ENCODE results near the gene NLRP1.

Gene NLRP1

DNA sequence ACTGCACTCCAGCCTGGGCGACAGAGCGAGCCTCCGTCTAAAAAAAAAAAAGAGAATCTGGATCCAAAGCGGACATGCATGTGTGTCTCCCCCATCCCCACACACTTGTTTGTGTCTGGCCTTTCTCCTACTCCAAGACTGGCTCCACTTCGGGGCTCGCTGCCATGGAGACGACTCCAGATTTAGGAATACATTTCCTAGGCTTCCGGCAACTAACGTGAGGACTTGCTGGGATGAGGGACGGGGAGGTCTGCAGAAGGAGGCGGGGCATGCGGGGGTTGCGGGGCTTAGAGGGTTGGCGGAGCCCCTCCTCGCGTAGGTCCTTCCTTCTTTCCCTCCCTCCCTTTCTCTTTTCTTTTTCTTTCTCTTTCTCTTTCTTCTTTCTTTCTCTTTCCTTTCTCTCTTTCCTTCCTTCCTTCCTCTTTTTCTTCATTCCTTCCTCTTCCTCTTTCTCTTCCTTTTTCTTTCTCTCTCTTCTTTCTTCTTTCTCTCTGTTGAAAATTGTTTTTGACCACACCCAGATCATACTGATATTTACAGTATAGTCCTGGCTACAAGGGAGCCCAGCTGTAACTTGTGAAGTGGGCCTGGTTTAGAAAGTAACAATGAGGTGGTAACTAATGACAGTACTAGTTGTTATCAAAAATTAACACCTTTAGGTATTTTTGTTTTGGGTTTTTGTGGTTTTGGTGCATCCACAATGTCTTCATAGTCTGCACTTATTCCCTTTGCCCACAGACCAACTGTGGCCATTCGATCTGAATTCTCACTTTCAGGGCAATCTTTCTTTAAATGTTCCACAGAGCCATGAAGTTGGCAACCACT, 72.7 kb downstream of the NLRP1 start:
- no peak for DNase-seq

DNA sequence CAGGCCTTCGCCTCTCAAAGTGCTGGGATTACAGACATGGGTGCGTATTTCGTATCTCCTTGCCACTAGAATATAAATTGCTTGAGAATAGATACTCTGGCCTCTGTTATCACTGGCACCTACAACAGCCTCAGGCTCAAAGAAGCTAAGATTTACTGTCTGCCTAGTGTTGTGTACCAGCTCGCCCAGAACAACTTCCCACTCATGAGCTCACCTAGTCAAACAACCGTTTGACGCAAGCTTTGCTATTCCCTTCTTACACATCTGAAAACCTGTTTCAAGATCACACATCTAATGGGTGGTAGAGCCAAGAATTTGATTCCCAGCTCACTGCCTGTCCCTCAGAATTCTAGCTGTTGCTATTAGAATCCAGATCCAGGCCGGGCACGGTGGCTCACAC, 73.5 kb downstream of the NLRP1 start:
- DNase-seq: no peak

DNA sequence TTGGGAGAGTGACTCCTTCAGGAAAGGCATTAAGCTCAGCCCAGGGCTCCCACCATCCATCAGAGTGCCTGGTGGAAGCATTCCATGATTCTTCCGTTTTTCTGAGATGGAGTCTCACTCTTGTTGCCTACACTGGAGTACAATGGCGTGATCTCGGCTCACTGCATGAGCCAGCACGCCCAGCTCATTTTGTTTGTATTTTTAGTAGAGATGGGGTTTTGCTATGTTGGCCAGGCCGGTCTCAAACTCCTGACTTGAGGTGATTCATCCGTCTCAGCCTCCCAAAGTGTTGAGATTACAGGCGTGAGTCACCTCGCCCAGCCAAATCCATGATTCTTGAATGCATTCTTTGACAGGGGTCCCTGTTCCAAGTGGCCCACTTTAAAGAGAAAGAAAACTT, 74.8 kb downstream of the NLRP1 start:
- no peak for DNase-seq

DNA sequence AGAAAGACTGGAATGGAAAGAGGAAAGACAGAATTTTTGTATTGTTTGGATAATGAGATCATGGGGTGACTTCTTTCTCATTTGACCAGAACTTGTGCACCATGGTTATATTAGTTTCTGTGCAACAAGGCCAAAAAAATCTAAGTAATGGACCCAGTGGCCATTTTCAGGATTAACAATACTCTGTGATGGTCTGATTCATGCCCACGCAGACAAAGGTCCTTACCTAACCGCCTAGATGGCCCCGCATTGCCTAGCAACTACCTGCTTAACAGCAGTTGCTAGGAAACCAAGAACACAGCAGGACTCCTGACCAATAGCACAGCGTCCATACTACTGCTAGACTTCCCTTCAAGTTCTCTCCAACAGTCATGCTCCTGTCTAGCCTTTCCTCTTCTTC, 75.5 kb downstream of the NLRP1 start:
- DNase-seq: no peak

DNA sequence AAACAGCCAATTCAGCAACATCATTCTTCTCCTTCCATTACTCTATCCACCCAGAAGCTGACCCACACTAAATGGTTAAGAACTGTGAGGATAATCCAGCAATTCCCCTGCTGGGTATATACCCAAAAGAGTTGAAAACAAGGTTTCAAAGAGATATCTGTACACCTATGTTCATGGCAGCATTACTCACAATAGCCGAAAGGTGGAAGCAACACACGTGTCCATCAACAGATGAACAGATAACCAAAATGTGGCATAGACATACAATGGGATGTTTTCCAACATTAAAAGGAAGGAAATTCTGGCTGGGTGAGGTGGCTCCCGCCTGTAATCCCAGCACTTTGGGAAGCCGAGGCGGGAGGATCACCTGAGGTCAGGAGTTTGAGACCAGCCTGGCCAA, 78.0 kb downstream of the NLRP1 start:
- no peak for DNase-seq

DNA sequence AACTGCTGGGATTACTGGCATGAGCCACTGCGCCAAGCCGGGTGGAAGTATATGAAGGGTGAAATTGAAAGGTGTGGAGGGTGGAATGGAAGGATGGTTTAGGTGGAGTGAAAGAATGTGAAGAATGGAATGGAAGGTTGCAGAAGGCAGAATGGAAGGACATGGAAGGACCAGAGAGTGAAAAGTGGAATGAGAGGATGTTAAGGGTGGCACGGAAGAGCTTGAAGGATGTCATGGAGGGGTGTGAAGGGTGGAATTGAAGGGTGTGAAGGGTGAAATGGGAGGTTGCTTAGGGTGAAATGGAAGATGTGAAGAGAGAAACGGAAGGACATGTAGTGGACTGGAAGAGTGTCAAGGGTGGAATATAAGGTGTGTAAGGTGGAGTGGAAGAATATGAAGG, 81.8 kb downstream of the NLRP1 start:
- DNase-seq: no peak

DNA sequence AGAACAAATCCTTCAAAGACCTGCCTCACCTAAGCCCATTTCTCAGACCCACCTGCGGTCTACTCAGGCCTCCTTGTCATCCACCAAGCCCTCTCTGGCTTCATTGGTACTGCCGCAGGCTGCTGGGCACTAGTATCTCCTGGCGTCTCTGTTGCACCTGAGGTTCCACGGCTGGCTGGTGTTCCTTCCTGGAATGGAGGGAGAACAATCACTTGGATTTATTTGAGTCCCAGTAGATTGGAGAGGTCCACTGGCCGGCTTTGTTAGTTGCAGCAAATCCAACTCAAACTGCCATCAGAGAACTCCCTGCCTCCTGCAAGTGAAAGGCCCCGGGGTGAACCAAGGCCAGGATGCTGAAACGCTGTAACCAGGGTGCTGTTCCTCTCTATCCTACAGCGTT, 82.6 kb downstream of the NLRP1 start:
- no peak for DNase-seq

DNA sequence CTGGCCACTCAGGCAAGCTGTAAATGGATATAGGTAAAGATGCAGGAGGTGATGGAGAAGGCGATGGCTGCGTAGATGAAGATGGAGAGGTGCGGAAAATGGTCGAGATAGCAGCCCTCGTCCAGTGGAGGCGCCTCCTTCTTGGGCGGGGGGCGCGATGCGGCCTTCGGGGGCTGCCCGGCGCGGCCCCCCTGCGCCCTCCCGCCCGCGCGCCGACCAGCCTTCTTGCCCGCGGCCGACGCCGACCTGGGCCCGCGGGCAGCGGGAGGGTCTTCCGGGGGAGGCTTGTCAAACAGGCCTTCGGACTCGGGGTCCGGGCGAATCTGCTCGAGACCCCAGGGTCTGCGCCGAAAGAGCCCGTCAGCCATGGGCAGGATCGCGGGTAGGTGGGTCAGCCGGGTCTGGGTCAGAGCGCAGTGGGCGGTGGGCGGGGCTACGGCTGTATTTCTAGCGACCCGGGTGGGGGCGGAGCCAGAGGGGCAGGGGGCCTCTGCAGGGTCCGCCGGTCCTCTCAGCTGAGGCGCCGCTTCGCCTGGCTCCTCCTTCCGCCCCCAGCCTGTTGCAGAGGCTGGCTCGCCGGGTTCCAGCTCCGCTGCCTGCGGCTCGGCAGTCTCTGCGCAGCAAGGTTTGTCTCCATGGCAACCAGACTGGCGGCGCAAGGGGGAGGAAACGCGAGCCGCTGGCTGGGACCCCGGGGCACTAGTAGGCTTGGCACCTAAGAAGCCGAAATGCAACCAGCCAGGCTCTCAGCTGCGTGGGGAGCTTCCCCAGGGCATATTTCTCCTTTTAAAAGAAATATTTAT, 83.5 kb downstream of the NLRP1 start:
- DNase-seq: peak; percentile 59

DNA sequence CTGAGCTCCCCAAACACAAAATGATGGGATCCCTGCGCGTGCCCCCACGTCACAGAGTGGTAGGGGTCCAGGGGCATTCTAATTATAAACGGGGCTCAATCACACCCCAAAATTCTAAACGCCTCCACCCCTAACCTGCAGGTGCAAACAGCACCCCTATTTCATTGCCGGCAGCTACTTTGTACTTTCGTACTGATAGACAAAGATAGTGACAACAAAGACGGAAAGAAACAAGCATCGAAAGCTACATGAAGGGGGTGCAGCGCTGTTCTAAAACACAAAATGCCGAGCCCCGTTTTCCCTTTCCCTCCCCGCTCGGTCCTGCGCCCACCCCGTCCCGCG, 84.1 kb downstream of the NLRP1 start:
- no peak for DNase-seq

DNA sequence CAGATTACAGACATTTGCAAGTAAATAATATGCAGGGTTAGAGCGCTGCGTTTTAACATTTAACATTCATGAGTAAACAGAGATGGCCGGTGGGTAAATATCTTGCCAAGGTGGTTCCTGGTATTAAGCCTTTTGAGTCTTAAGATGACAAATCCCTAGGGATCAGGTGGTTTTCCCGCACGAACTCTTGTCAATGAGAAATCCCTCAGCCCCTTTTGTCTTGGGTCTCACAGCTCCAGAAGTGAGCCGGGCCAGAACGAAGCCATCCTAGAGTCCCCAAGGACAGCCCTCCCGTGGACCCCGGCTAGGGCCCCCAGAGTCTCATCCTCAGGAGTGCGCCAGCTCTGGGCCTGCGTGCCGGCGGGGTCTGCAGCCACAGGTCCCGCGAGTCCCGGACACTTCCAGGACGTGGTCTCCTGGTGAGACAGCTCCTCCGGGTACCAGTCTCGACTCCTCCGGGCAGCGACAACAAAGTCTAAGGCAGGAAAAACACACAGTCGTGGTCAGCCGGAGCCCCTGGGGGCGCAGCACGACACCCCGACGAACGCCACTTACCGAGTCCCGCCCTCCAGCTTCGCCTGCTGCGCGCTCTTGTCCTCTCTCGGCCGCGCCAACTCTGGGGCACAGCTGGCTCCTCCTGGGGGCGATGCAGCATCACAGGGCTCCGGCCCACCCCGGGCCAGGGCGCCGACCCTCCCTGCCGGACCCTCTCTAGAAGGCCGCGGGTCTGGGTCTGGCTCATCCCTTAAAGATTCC, 84.7 kb downstream of the NLRP1 start:
- DNase-seq: no peak

DNA sequence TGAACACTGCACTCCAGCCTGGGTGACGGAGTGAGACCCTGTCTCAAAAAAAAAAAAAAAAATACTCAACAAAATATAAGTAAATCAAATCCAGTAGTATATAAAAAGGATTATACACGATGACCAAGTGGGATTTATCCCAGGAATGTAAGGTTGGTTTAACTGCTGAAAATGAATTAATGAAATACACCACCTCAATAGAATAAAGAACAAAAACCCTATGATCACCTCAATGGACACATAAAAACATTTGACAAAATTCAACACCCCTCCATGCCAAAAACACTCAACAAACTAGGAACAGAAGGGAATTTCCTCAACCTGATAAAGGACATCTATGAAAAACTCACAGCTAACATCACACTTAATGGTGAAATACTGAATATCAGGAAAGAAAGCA, 91.3 kb downstream of the NLRP1 start:
- DNase-seq: no peak

DNA sequence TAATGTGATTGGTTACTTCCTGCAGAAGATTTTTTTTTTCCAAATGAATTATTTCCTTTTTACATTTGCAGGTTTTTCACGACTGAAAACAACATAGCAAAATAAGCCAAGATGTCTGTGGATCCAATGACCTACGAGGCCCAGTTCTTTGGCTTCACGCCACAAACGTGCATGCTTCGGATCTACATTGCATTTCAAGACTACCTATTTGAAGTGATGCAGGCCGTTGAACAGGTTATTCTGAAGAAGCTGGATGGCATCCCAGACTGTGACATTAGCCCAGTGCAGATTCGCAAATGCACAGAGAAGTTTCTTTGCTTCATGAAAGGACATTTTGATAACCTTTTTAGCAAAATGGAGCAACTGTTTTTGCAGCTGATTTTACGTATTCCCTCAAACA, 95.6 kb downstream of the NLRP1 start:
- no peak for DNase-seq

DNA sequence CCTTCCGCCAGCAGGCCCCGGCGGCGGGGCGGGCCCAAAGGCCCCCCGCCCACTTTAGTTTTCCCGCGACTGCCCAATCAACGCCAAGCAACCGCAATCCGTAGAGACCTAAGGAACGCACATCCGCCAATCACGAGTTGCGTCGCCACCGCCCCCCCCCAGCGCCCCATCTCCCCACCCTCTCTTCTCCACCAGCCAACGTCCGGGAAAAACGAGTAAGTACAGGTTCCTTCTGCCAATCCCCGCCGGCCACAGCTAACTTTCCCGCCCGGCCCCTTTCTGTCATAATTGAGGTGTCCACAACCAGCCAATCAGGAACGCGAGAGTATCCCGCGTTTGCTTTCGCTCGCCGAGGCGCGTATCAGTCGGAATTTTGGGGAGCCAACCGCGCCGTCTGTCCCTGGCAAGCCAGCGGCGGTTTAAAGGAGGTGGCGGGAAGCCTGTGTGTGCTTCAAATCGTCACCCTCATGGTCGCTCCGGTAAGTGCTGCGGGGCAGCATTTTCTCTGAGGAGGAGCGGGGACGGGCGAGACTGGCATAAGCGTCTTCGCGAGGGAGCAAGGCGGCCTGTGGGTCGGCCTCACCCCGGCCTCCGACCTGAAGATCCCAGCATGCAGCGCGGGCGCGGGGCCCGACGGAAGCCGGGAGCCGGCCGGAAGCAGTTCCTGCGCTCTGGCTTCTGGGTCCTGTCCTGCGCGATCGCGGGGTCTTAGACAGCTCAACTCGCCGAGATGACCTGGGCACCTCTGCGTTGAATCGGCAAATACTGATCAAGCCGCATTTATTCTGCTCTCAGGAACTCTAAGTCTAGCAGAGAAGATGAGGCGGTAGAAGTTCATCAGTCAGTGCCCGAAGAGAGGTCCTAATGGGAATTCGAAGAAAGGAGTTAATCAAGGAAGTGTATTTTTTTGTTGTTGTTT, 97.8 kb downstream of the NLRP1 start, which contains the start of gene MIS12:
TSS of gene MIS12 (plus strand) at position 361 of the 919 bp plus-strand sequence. CDS start 2,297 bp downstream, outside the sequence.
- peak; percentile 94 for DNase-seq

DNA sequence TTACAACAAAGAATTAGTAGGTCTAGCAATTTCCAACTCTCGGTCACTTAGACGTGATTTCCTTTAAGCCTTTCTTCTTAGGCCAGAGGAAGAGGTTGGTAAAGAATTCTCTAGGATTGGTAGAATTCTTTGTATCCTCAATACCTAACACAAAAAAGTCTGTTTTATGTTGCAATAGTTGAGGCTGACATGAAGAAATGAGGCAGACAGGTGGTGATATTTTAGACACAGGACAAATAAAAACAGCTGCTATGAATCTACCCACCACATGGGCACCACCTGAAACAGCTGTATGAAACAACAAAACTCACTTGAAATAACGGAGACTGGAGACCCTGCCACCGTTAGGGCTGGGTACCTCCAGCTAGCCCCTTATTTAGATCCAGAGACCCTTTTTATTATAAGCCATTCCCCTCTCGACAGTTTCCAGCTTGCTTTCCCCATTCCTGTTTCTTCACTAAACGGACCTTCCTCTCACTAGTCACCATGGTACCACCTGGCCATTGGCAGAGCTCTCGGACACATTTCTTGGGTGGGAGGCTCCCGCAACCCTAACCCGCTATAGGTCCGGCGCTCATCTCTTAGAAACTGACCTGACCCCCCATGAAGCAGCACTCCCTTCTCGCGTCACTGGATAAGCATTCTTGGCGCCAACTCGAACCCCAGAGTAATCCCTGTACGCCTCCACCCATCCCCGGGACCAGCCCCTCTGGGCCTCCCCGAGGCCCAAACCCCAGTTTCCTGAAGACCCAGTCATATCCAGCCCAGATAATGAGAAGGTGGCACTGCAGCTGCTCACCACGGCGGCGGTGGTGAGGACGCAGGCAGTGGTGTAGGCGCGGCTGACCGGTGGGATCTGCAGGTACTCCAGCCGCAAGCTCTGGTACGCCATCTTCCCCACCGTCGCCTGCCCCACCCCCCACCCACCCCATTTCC, 98.8 kb downstream of the NLRP1 start, which contains the start of gene DERL2:
TSS of gene DERL2 (minus strand) at position 909 of the 936 bp plus-strand sequence. CDS start at position 892, 17 bp downstream.
- peak; percentile 19 for DNase-seq

DNA sequence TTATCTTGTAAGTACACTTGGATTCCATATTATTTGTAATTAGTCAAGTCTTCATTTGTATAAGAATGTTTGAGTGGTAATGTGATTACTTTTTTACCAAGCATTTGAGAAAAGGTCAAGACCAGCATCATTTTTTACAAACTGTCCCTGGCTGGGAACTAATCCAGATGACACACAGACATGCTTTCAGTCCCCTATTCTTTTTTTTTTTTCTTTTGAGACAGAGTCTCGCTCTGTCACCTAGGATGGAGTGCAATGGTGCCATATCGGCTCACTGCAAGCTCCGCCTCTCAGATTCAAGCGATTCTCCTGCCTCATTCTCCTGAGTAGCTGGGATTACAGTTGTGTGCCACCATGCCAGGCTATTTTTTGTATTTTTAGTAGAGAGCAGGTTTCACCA, 102.9 kb downstream of the NLRP1 start:
- DNase-seq: no peak

DNA sequence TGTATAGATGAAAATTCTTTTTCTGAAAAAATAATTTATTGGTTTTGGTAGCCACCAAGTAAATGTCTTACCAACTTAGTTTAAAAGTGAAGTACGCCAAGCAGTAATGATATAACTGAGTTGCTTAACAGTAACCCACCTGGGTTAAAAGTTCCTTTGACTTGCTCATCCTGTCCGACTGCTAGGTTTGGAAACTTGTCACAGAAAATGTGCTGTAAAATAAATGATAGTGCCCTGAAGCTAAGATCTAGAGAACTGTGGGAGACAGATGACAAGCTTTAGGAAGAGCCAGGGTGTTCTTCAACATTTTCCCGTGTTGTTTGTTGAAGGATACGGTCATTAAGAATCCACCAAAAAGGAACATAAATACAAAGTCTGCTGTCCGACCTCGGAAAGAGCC, 103.3 kb downstream of the NLRP1 start:
- DNase-seq: no peak

DNA sequence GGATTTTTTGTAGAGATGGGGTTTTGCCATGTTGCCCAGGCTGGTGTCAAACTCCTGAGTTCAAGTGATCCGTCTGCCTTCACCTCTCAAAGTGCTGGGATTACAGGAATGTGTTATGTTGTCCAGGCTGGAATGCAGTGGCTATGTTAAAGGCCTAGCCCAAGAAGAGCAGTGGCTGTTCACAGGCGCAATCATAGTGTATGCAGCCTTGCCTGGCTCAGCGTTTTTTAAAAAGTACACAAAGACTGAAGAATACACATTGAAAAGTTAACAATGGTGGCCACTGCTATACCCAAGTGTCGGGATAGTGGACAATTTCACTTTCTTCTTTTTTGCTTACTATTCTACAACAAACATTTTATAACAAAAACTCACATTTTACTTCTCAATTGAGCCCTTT, 105.3 kb downstream of the NLRP1 start:
- DNase-seq: no peak

DNA sequence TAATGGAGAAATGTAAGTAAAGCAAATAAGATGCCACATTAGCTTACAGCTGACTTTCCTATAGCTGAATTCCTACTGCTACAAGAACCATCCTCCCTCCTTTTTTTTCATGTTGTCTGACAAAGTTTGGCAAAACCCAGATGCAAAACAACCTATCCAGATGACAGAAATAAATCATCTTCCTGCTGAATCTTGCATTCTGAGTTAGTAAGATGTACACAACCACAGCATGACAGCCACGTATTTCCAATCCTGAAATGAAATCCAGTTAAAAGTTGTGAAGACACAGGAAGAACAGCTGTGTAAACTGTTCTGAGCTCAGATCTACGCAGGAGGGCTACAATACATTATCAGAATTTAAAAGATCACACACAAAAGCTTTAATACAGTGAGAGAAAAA, 110.4 kb downstream of the NLRP1 start:
- DNase-seq: no peak

DNA sequence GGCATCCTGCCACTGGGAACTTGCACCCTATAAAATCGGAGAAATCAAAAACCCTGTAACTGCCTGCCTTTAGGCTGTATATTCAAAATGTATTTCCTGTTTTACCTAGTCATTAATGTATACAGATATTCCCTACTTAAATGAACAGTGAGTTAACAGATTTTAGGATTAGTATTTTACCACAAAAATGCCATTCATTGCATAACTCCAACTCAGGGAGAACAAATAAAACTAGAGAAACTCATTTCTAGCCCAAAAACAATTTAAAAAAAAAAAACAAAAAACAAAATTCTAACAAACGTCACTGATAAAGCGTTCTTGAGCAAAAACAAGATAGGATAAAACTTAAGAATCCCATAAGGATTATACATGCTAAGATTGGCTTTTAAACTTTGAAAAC, 111.8 kb downstream of the NLRP1 start:
- no peak for DNase-seq

DNA sequence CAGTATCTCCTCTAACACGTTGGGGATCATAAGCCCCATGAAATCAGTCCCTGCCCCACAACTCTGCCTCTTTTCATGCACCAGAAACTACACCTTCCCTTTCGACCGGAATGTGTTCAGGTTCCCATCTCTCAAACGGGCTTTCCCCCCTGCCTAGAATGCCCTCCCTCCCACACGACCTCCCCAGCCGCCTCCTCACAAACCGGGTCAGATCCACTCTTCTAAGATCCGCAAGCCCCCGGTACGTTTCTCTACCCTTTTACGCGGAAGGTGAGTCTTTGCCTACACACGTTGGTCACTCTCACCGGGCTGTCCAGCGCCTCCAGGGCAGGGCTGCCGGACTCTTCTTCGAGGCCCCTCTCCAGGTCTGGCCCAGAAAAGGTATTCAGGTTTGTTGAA, 116.2 kb downstream of the NLRP1 start:
- peak; percentile 23 for DNase-seq

DNA sequence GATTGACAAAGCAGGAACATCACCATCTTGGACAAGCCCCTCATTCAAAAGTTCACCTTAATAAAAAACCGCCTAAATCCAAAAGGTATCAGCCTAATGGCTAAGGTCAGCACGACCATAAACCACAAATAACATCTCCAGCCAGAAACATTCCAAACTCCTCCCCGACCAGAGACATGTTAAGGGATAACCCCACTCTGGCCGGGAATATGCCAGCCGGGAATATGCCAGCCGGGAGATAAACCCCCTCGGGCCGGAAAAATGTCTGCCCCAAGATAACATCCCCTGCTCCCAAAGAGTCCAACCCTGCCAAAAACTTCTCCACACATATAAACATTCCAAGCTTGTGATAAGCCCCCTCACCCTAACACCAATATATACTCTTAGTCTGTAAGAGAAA, 116.9 kb downstream of the NLRP1 start:
- no peak for DNase-seq
